ENCODE data around the gene ACSS2.

- TF ChIP-seq, protein P1, sequence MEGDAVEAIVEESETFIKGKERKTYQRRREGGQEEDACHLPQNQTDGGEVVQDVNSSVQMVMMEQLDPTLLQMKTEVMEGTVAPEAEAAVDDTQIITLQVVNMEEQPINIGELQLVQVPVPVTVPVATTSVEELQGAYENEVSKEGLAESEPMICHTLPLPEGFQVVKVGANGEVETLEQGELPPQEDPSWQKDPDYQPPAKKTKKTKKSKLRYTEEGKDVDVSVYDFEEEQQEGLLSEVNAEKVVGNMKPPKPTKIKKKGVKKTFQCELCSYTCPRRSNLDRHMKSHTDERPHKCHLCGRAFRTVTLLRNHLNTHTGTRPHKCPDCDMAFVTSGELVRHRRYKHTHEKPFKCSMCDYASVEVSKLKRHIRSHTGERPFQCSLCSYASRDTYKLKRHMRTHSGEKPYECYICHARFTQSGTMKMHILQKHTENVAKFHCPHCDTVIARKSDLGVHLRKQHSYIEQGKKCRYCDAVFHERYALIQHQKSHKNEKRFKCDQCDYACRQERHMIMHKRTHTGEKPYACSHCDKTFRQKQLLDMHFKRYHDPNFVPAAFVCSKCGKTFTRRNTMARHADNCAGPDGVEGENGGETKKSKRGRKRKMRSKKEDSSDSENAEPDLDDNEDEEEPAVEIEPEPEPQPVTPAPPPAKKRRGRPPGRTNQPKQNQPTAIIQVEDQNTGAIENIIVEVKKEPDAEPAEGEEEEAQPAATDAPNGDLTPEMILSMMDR (IDR thresholded peaks at IDR 0.05), result no peak
- TF ChIP-seq POLR2A (IDR thresholded peaks at IDR 0.05), result no peak
Measured at GRCh38 chr20:34916774-34917354, 40.5 kb downstream of the ACSS2 start.
